GM19239 (cell line): Measurements from ENCODE around the gene GPR171.
"Not testable (repeated sequence)": the region's sequence is repeated elsewhere in the genome, so short reads cannot be mapped to it uniquely, and the experiment has no call there.

Source experiments
- DNase-seq: peaks from one replicate; pipeline ENCODE4 v3.0.0; 2011; ENCODE audit warnings: low spot score; ENCODE audit not compliant: insufficient read length
- FAIRE-seq: peaks from 2 replicates; lab custom pipeline; 2011; peaks lifted over from hg19 to GRCh38; lab: Jason Lieb, UNC

The GPR171 gene, protein sequence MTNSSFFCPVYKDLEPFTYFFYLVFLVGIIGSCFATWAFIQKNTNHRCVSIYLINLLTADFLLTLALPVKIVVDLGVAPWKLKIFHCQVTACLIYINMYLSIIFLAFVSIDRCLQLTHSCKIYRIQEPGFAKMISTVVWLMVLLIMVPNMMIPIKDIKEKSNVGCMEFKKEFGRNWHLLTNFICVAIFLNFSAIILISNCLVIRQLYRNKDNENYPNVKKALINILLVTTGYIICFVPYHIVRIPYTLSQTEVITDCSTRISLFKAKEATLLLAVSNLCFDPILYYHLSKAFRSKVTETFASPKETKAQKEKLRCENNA

DNA sequence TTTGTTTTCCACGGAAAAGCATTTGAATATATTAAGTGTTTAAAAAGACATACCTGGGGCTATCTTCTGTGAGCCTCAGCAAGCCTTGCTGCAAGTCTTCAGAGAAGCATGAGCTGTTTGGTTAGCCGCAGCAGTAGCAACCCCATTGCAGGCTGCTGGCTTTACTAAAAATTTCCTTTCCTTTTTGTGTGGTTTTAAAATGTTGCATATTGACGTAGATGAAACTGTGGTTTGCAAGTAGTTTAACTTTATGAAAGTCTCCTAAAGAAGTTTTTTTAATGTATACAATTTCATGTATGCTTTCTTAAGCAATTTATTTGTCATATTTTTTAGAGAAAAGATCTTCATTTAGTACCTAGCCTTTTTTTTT, at the start of gene GPR171:
GPR171 (minus strand) TSS at position 166 of the 370 bp plus-strand sequence. CDS start 3,830 bp downstream, outside the sequence.
- FAIRE-seq (peak; percentile 98), DNase-seq (peak; percentile 7)

DNA sequence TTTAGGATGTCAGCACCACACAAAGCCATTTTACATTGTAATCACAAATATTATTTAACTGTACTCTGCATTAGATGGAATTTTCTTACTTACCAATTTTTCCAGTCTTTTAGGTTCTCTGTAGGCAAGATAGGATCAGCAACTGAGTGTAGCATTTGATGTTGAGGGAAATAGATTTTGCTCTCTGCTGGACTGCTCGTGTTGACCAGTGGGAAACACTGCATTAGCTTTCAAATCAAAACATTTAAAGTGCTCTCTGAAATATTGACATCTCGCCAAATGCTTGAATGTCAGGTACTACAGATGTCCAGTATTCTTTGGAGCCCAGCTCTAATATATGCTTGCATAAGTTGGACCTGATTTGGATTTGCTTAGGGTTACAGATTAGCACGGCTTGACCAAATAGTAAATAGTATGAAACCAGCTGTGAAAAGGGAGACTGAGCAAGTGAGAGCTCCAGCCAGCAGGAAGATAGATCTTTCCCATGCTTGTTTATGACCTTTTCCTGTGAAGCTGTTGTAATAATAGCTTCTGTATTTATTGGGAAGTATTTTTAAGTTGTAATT, 45.8 kb upstream of the GPR171 start:
- DNase-seq (no peak), FAIRE-seq (no peak)

DNA sequence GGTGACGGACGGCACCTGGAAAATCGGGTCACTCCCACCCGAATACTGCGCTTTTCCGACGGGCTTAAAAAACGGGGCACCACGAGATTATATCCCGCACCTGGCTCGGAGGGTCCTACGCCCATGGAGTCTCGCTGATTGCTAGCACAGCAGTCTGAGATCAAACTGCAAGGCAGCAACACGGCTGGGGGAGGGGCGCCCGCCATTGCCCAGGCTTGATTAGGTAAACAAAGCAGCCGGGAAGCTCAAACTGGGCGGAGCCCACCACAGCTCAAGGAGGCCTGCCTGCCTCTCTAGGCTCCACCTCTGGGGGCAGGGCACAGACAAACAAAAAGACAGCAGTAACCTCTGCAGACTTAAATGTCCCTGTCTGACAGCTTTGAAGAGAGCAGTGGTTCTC, 39.0 kb upstream of the GPR171 start:
- not testable (repeated sequence) for FAIRE-seq, DNase-seq

DNA sequence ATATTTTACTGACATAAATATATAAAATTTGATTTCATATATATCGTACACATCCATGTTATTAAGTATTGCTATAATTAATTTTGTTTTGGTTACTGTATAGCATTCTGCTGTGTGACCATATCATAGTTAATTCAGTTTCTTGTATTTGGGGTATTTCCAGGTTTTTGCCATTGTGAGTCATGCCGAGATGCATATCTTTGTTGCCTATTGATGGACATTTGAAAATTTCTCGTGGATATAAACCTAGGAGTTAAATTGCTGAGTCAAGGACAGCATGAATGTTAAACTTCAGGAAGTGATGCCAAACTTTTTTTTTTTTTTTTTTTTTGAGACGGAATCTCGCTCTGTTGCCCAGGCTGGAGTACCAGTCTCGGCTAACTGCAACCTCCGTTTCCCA, 33.7 kb upstream of the GPR171 start:
- no peak for FAIRE-seq
- no peak for DNase-seq

DNA sequence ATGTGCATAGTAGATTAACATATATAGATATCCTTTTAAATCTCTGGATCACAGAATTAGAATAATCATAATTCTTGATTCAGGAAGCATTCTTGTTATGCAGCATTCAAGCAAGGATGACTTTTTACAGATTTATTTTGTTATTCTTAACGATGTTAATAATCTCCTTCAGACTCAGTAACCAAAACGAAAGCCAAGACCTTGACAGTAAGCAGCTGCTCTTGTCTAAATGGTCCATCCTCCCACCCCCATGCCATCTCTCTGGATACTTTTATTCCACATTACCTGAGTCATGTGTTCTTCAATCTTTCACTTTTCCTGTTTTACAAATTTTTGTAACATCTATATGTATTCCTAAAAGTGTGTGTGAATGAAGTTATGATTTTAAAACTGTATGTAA, 33.3 kb upstream of the GPR171 start:
- no peak for FAIRE-seq
- DNase-seq: no peak

DNA sequence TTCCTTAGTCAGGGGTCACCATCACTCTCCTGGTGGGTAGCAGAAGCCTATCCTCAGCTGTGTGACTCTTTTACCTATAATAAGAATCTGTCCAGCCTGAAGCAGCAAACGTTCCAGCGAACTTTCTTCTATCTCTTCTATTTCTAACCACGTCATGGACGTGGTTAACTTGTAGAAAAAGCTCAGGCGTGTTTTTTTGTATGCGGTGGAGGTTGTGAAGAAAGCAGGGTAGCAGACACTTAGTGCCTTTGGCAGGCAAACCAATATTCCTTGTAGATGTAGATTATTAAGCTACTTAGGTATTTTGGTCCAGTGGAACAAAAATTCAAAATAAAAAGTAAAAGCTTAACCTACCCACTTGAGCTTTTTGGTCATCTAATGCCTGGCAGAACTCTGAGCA, 31.8 kb upstream of the GPR171 start:
- DNase-seq: no peak

DNA sequence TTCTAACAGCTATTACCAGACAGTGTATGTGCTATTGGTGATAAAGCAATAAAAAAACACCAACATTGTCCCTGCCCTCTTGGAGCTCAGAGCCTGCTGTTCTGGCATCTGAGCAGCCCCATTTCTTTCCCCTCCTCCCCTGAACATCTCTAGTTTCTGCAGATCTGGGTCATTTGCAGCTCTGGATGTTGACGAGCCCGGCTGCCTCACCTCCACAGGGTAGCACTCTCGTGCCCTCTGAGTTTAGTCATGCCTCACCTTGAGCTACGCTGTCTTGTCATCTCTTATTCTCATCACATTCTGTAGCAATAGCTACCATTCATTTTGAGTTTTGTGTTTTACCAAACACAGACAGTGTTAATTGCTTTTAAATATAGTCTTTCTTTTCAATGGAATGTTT, 30.0 kb upstream of the GPR171 start:
- DNase-seq: no peak
- no peak for FAIRE-seq

More for the DNA sequence above, 31.8 kb upstream of the GPR171 start:
- no peak for FAIRE-seq

DNA sequence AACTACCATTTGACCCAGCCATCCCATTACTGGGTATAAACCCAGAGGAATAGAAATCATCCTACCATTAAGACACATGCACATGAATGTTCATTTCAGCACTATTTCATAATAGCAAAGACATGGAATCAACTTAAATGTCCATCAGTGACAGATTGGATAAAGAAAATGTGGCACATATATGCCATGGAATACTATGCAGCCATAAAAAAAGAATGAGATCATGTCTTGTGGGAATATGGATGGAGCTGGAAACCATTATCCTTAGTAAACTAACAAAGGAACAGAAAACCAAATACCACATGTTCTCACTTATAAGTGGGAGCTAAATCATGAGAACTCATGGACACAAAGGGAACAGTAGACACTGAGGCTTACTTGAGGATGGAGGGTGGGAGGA, 29.4 kb upstream of the GPR171 start:
- FAIRE-seq, DNase-seq: not testable (repeated sequence)

DNA sequence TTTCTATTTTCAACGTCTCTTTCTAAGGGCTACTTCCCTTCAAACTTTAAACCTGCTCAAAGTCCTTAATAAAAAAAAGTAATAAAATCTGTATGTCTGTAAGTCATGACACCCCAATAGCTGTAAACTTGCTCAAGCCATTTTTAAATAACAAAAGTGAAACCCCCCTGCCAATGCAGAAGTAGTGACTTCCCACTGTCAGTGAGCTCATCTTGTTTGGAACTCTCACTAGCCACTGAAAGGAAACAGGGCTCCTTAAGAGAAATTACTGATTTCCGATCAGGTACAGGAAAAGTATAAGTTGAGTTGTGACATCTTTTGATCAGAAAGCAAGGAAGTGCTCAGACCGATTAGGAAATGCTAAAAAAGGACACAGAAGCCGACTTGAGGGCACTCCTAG, 27.6 kb upstream of the GPR171 start:
- FAIRE-seq (peak; percentile 84), DNase-seq (peak; percentile 33)

DNA sequence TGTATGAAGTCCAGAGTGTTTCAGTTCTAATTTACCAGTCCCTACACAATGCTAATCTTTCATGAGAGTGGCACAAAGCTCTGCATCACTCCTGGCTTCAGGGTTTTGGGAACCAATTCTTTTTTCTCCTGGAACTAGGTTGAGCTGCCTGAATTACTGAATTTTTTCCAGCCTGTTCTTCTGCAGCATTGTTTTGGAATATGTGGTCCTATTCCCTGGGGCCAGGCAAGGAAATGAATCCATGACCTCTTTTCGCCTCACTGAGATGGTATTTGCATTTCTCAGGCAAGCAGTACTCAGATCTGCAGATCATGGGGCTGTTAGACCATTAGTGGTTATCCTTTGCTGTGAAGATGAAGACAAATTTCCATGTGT, 25.6 kb upstream of the GPR171 start:
- FAIRE-seq: no peak
- no peak for DNase-seq

DNA sequence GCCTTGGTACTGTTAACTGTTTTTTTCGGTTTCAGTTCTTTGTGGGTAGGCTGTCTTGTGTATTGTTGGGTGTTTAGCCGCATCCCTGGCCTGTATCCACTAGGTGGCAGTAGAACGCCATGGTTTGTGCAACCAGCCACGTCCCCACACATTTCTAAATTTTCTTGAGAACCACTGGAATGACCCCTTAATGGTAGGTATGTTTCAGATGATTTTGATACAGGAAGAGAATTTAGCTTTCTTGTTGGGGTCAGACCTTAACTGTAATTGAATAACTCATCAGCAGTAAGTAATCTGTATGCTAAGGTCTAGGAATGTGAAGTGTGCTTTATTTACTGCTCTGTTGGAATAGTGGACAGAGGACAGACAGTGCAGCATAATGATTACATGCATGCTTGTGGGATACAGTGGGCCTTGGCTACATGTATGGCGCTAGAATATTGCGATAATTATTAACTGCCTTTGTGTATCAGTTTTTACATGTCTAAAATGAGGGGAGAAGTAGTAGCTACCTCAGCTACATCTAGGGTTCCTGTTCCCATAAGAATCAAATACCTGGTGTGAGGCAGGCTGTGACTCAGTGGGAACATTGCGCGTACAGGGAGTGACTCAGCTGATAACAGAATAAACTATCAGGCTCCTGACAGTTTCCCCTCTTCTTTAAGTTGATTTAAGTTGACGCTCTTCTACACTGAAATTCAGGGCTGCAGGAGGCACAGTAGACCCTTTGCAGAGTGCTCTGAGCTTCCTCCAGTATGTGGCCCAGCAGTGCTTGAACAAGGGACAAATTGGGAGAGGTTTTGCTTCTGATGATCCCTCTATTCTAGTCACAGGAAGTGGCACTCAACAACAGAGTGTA, 25.0 kb upstream of the GPR171 start:
- DNase-seq (peak; percentile 55), FAIRE-seq (peak; percentile 97)

DNA sequence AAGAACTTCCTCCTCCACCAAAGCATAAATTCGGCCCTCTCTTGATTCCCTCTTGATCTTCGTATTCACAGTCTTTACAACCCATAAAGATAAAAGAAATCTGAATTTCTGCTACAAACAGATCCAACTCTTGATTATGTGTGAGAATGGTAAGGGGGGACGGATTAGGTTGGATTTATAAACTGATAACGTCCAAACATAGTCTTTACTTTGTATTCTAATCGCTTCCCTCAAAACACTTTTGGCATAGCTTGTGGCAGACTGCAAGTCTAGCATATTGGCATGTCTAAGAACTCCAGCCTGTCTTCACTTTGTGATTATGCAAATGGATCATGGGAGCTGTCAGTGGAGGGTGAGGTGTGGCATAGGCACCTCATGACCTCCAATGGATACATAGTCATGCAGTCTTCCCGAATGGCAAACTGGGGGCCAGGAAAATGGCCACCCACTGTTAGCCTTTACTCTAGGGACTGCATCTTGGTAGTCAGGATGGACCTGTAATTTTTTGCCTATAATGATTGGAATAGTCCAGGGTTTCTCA, 24.3 kb upstream of the GPR171 start:
- DNase-seq (no peak), FAIRE-seq (no peak)

DNA sequence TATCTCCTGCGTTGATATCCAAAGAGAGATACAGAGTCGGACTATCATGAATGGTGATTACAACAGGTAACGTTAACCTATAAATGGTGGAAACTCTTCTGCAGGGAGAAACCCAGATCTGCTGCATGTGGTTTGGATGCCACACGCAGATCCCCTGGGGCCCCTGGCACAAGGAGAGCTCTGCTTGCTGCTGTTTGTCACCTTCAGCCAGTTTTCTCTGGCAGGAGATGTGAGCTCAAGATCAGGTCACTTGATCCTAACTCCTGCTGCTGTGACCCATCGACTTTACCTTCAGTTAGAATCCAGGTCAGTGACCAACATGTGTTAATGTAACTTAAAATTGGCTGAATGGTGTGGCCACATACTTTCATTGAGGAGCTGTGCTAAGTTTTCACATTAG, 23.8 kb upstream of the GPR171 start:
- no peak for FAIRE-seq
- DNase-seq: no peak

DNA sequence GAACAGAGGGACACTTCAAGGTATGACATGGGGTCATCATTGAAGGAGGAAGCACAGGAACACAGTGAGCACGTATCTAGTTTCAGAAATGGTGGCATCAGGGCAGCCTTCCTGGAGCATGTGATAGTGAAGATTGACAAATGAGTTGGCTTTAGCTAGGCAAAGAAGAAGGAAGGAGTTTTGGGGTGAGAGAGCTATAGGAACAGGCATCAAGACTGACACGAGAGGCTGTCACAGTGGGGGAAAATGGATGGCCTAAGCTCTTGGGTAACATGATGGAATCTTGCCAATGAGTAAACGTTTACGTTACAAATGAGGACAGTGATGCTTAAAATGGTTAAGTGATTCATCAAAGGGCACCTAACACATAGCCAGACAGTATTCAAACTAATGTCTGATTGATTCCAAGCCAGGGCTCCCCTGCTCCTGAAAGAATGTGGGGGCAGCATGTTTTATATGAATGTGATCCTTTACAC, 23.1 kb upstream of the GPR171 start:
- DNase-seq (no peak), FAIRE-seq (no peak)

DNA sequence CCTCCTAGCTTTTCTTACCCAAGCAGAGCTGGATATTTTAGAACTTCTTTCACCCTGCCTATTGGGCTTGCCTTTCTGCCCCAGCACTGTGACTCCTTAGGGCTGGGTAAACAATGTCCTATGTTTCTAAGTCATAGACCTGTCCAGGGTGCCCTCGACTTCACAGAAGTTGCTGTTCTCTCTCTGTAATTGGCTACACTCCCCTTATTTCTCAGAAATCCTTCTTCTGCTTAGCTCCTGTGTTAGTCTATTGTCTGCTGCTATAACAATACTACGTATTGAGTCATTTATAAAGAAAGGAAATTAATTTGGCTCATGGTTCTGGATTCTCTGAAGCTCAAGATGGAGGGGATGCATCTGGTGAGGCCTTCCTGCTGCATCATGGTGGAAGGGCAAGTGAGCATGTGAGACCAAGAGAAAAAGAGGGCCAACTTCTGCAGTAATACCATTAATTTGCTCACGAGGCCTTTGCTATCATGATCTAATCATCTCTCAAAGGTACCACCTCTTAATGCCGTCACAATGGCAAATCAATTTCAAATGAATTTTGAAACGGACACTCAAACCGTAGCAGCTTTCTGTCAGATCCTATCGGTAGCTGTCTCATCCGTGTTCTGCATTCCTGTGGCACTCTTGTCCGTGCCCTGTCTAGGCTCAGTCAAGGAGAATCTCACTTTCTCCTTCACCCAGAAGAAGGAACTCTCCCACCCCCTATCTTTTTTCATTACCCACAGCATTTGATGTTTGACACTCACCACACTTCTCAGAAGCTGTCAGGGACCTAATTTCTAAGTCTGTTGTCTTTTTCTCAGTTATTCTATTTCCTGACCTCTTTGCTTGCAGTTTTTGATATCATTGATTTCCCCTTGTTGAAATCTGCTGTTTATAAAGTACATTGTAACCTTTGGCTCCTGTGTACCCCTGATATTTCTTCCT, 22.3 kb upstream of the GPR171 start:
- FAIRE-seq: no peak
- DNase-seq: no peak

DNA sequence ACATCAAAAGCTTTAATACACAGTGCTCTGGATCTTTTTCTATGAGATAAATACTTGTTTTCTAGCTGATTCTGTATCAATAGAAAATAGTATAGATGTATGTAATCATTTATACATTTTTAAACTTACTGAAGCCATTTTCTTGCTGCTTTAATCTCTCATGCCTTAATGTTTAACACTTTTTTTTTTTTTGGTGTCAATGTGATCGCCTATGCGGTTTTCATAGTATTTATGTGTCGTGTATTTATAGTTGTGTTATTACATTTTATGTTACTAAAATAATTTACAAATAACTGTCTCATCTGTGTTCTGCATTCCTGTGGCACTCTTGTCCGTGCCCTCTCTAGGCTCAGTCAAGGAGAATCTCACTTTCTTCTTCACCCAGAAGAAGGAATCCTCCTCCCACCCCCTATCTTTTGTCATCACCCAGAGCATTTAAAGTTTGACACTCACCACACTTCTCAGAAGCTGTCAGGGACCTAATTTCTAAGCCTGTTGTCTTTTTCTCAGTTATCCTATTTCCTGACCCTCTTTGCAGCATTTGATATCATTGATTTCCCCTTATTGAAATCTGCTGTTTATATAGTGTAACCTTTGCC, 21.4 kb upstream of the GPR171 start:
- DNase-seq (no peak), FAIRE-seq (no peak)

DNA sequence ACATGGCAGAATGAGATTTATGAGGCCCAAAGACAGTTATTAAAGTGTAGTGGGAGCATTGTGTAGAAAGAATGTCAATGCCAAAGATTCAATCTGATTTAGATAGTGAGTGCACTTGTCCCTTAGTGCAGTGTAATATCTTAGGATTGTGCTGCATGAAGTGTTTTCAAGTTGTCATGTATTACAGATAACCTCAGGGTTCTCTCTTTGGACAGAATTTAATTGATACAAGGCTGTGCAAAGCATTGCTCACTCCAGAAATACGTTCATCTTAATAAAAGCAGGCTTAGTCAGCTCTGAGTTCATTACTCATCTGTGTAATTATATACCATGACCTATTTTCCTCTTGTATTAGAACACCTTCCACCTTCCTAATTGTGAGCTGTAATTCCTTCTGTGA, 16.0 kb upstream of the GPR171 start:
- FAIRE-seq (no peak), DNase-seq (no peak)

DNA sequence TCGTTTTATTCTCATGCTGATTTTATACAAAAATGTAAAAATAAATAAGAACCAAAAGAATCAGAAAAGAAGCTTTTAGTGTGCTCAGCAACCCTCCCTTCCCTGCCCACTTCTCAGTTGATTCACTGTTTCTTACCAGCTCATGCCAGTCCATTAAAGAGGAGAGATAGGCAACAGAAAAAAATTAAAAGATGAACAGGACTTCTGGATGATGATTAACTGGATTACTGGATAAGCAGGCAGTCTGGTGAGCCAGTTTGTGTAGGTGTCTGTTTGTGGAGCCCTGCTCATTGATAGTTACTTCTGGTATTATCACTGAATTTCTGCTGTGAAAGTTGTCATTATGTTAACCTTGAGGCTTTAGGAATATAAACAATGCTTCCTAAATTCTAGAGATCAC, 15.1 kb upstream of the GPR171 start:
- DNase-seq: no peak
- FAIRE-seq: no peak
